T-helper 17 cell (primary cell): ENCODE measurements around the gene ACCS. TPM values are rescaled to one million over a fixed set of nuclear protein-coding genes. Genes with fewer than 3 reads are reported as not detected.

ENCODE experiments used
- ATAC-seq: fragments of 150-1000 bp; cut with Tn5 transposase; 2 replicates; pipeline ENCODE4 v1.10.0; 2021; ENCODE audit warnings: mild to moderate bottlenecking, moderate library complexity
- DNase-seq, 3 donors: peaks; one replicate each; pipeline versions ENCODE4 v3.0.0 to v3.0.0-alpha.2; 2020 to 2021
- H3K9me3 ChIP-seq: one replicate; pipeline ENCODE4 v1.7.0; 2013; ENCODE audit warnings: low read length, mild to moderate bottlenecking; ENCODE audit not compliant: control insufficient read depth, poor library complexity, severe bottlenecking
- H3K27ac Mint-ChIP-seq: one replicate; pipeline ENCODE4 v1.8.0; 2022; ENCODE audit warnings: mild to moderate bottlenecking, moderate library complexity, mixed read lengths
- H3K27me3 Mint-ChIP-seq: one replicate; pipeline ENCODE4 v1.8.0; 2022; ENCODE audit warnings: mixed read lengths
- H3K36me3 Mint-ChIP-seq: one replicate; pipeline ENCODE4 v1.8.0; 2022; ENCODE audit warnings: low read depth, mixed read lengths
- H3K4me1 Mint-ChIP-seq: one replicate; pipeline ENCODE4 v1.8.0; 2022; ENCODE audit warnings: mild to moderate bottlenecking, mixed read lengths
- H3K4me3 Mint-ChIP-seq: one replicate; pipeline ENCODE4 v1.8.0; 2022; ENCODE audit warnings: mild to moderate bottlenecking, moderate library complexity, mixed read lengths
- total RNA-seq, 4 donors: library from RNA in 2 of 4; stranded (reverse) in 2 of 4; gene quantifications; one replicate each; pipeline ENCODE4 v1.2.3 and lab custom pipeline; 2022 to 2026

ACCS gene
- total RNA-seq, 2 donors from 2014 or later, result 22.2 to 22.6 TPM

- Mint-ChIP-seq H3K27me3 (no peaks in the 10 kb centered on the region), H3K4me1 (peaks cover 5% of the 10 kb centered on the region), H3K36me3 (peaks cover 2% of the 10 kb centered on the region), H3K4me3 (no peak overlapping the region), H3K27ac (no peak overlapping the region)
- ATAC-seq (no peak), DNase-seq (no peak)
- no peaks in the 10 kb centered on the region for H3K9me3 ChIP-seq
These were observed 19.3 kb downstream of the ACCS start for GRCh38 chr11:44085330-44085729.

- Mint-ChIP-seq H3K36me3 (peaks cover 4% of the 10 kb centered on the region), H3K4me1 (peaks cover 7% of the 10 kb centered on the region), H3K4me3 (no peak overlapping the region), H3K27me3 (no peaks in the 10 kb centered on the region), H3K27ac (no peak overlapping the region)
- H3K9me3 ChIP-seq, result no peaks in the 10 kb centered on the region
- no peak for ATAC-seq
- no peak for DNase-seq
These were observed 22.3 kb downstream of the ACCS start for GRCh38 chr11:44088377-44088776.

GRCh38 chr11:44088871-44089270 is 22.8 kb downstream of the ACCS start:
- Mint-ChIP-seq H3K4me1 (peaks cover 7% of the 10 kb centered on the region), H3K4me3 (no peak overlapping the region), H3K27me3 (no peaks in the 10 kb centered on the region), H3K36me3 (peaks cover 4% of the 10 kb centered on the region), H3K27ac (no peak overlapping the region)
- ATAC-seq (no peak), DNase-seq (no peak)
- no peaks in the 10 kb centered on the region for H3K9me3 ChIP-seq

GRCh38 chr11:44090539-44090938 is 24.5 kb downstream of the ACCS start:
- ATAC-seq (no peak), DNase-seq (no peak)
- H3K27ac Mint-ChIP-seq, result no peak overlapping the region
- no peak overlapping the region for H3K4me3 Mint-ChIP-seq
- peaks cover 18% of the 10 kb centered on the region for H3K4me1 Mint-ChIP-seq
- H3K27me3 Mint-ChIP-seq, result no peaks in the 10 kb centered on the region
- peaks cover 4% of the 10 kb centered on the region for H3K36me3 Mint-ChIP-seq
- H3K9me3 ChIP-seq, result no peaks in the 10 kb centered on the region

GRCh38 chr11:44094260-44094868 is 28.3 kb downstream of the ACCS start:
- H3K4me3 Mint-ChIP-seq, result peak overlapping the region; percentile 36
- peaks cover 29% of the 10 kb centered on the region for H3K4me1 Mint-ChIP-seq
- no peaks in the 10 kb centered on the region for H3K9me3 ChIP-seq
- peaks cover 3% of the 10 kb centered on the region for H3K36me3 Mint-ChIP-seq
- peak; percentile 51 for ATAC-seq
- DNase-seq, result peak; percentile 58 to 69 (median 61)
- peak overlapping the region; percentile 29 for H3K27ac Mint-ChIP-seq
- no peaks in the 10 kb centered on the region for H3K27me3 Mint-ChIP-seq

GRCh38 chr11:44095506-44096359 is 29.7 kb downstream of the ACCS start, which contains the start of gene EXT2:
TSS of gene EXT2 (plus strand) at chr11:44095678. CDS start at chr11:44107713, 12,035 bp downstream.
- DNase-seq, result peak; percentile 78 to 84 (median 81)
- peaks cover 32% of the 10 kb centered on the region for H3K4me1 Mint-ChIP-seq
- H3K4me3 Mint-ChIP-seq, result peak within 1 kb of the TSS; percentile 86
- no peaks in the 10 kb centered on the region for H3K9me3 ChIP-seq
- H3K27ac Mint-ChIP-seq, result peak within 1 kb of the TSS; percentile 70
- H3K36me3 Mint-ChIP-seq, result peaks cover 4% of the 10 kb centered on the region
- peak; percentile 96 for ATAC-seq
- H3K27me3 Mint-ChIP-seq, result no peaks in the 10 kb centered on the region

- Mint-ChIP-seq H3K27ac (peak overlapping the region; percentile 70), H3K4me3 (peak overlapping the region; percentile 86), H3K36me3 (peaks cover 2% of the 10 kb centered on the region), H3K4me1 (peaks cover 30% of the 10 kb centered on the region), H3K27me3 (no peaks in the 10 kb centered on the region)
- DNase-seq (no peak), ATAC-seq (no peak)
- no peaks in the 10 kb centered on the region for H3K9me3 ChIP-seq
These were observed 30.5 kb downstream of the ACCS start for GRCh38 chr11:44096360-44097185.

- no peaks in the 10 kb centered on the region for H3K9me3 ChIP-seq
- Mint-ChIP-seq H3K4me3 (no peak overlapping the region), H3K27ac (no peak overlapping the region), H3K36me3 (peaks cover 2% of the 10 kb centered on the region), H3K27me3 (no peaks in the 10 kb centered on the region), H3K4me1 (peaks cover 38% of the 10 kb centered on the region)
- DNase-seq, result no peak
- ATAC-seq, result no peak
These were observed 31.8 kb downstream of the ACCS start for GRCh38 chr11:44097821-44098220.

GRCh38 chr11:44101098-44101497 is 35.0 kb downstream of the ACCS start:
- ATAC-seq (no peak), DNase-seq (no peak)
- Mint-ChIP-seq H3K27me3 (no peaks in the 10 kb centered on the region), H3K4me3 (no peak overlapping the region), H3K4me1 (peaks cover 34% of the 10 kb centered on the region), H3K27ac (no peak overlapping the region), H3K36me3 (peaks cover 2% of the 10 kb centered on the region)
- no peaks in the 10 kb centered on the region for H3K9me3 ChIP-seq

GRCh38 chr11:44104481-44105294 is 38.6 kb downstream of the ACCS start:
- no peak overlapping the region for H3K27ac Mint-ChIP-seq
- no peak overlapping the region for H3K4me3 Mint-ChIP-seq
- peaks cover 22% of the 10 kb centered on the region for H3K4me1 Mint-ChIP-seq
- no peaks in the 10 kb centered on the region for H3K9me3 ChIP-seq
- DNase-seq, result no peak
- H3K36me3 Mint-ChIP-seq, result peaks cover 2% of the 10 kb centered on the region
- H3K27me3 Mint-ChIP-seq, result no peaks in the 10 kb centered on the region
- no peak for ATAC-seq

GRCh38 chr11:44108260-44108659 is 42.2 kb downstream of the ACCS start:
- H3K36me3 Mint-ChIP-seq, result peaks cover 8% of the 10 kb centered on the region
- DNase-seq (no peak), ATAC-seq (no peak)
- H3K27me3 Mint-ChIP-seq, result no peaks in the 10 kb centered on the region
- no peak overlapping the region for H3K4me3 Mint-ChIP-seq
- H3K9me3 ChIP-seq, result no peaks in the 10 kb centered on the region
- H3K4me1 Mint-ChIP-seq, result peaks cover 18% of the 10 kb centered on the region
- H3K27ac Mint-ChIP-seq, result no peak overlapping the region

GRCh38 chr11:44110231-44110679 is 44.2 kb downstream of the ACCS start:
- Mint-ChIP-seq H3K36me3 (peaks cover 18% of the 10 kb centered on the region), H3K4me3 (no peak overlapping the region), H3K27me3 (no peaks in the 10 kb centered on the region), H3K27ac (peak overlapping the region; percentile 66), H3K4me1 (peaks cover 22% of the 10 kb centered on the region)
- no peaks in the 10 kb centered on the region for H3K9me3 ChIP-seq
- DNase-seq, result peak in 2 of 3 donors; percentile 10 to 45
- ATAC-seq, result peak; percentile 90
